ENCODE results near the gene CEP112. TPM values are rescaled to one million over a fixed set of nuclear protein-coding genes. Genes with fewer than 3 reads are reported as not detected.
A peak's percentile ranks its signal among the peaks of the same experiment; 100 is the strongest.

CEP112 gene
- total RNA-seq, 1 donor from 2014 or later: 21.8 TPM

GRCh38 chr17:66207936-66208335 is 16.0 kb upstream of the CEP112 start:
- H3K9me3 Mint-ChIP-seq (ENCODE audit: low read depth): peaks cover 9% of the 10 kb centered on the region
- peaks cover 3% of the 10 kb centered on the region for H3K27me3 Mint-ChIP-seq (ENCODE audit: low read depth)
- H3K4me3 Mint-ChIP-seq (ENCODE audit: unreplicated experiment): no peak overlapping the region
- H3K36me3 Mint-ChIP-seq (ENCODE audit: low read depth): no peaks in the 10 kb centered on the region
- no peak overlapping the region for H3K27ac Mint-ChIP-seq (ENCODE audit: unreplicated experiment)
- no peak for TF ChIP-seq CTCF (IDR thresholded peaks at IDR 0.05)
- no peak for DNase-seq (ENCODE audit: low spot score)
- no peaks in the 10 kb centered on the region for H3K4me1 Mint-ChIP-seq (ENCODE audit: low read depth)

DNA sequence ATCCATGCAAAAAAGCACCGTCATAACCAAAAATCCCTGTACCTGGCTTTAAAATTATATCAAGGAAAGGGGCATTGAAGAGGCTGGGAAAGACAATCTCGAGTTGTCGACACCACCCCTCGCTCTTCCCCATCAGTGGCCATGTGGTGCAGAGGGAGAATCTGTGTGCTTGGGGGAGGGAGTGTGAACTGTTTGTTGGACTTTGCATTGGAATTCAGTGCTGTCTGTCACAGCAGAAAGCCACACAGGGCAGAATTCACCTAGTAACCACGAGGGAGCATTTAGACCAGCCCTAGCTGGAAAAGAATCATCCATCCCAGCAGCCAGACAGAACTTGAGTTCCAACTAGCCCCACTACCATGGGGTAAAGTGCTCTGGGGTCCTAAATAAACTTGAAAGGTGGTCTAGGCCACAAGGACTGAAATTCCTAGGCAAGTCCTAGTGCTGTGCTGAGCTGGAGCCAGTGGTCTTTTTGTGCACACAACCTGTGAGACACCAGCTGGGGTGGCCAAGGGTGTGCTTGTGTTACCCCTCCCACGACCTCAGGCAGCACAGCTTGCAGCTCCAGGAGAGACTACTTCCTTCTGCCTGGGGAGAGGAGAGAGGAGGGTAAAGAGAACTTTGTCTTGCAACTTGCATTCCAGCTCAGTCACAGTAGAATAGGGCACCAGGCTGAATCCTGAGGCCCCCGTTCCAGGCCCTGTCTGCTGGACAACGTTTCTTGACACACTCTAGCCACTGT is 11.5 kb upstream of the CEP112 start:
- peaks cover 5% of the 10 kb centered on the region for H3K9me3 Mint-ChIP-seq (ENCODE audit: low read depth)

DNA sequence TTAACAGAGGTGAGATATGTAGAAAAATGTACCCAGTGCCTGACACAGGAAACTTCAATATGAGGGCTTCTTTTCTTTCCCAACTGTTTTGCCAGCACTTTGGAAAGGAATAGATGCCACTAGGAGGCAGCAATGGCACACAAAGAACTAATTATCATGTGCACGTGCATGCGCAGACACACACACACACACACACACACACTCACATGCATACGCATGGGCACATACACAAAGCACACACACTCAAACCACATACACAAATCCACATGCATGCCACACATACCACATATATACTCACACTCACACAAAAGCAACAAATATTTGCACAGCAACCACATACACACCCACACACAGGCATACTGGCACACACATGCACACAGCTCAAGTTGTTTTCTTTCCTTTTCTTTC is 8.8 kb upstream of the CEP112 start:
- Mint-ChIP-seq H3K9me3 (ENCODE audit: low read depth) (no peaks in the 10 kb centered on the region), H3K4me1 (ENCODE audit: low read depth) (peaks cover 7% of the 10 kb centered on the region), H3K27me3 (ENCODE audit: low read depth) (no peaks in the 10 kb centered on the region), H3K27ac (ENCODE audit: unreplicated experiment) (peak overlapping the region; percentile 34), H3K4me3 (ENCODE audit: unreplicated experiment) (no peak overlapping the region), H3K36me3 (ENCODE audit: low read depth) (no peaks in the 10 kb centered on the region)
- DNase-seq (ENCODE audit: low spot score): no peak
- TF ChIP-seq CTCF (IDR thresholded peaks at IDR 0.05): peak; percentile 88

More for the DNA sequence above, 11.5 kb upstream of the CEP112 start:
- Mint-ChIP-seq H3K27me3 (ENCODE audit: low read depth) (no peaks in the 10 kb centered on the region), H3K4me1 (ENCODE audit: low read depth) (peaks cover 7% of the 10 kb centered on the region), H3K36me3 (ENCODE audit: low read depth) (no peaks in the 10 kb centered on the region), H3K27ac (ENCODE audit: unreplicated experiment) (no peak overlapping the region), H3K4me3 (ENCODE audit: unreplicated experiment) (no peak overlapping the region)
- DNase-seq (ENCODE audit: low spot score): no peak
- TF ChIP-seq CTCF (IDR thresholded peaks at IDR 0.05): no peak

- Mint-ChIP-seq H3K9me3 (ENCODE audit: low read depth) (no peaks in the 10 kb centered on the region), H3K27ac (ENCODE audit: unreplicated experiment) (no peak overlapping the region), H3K4me1 (ENCODE audit: low read depth) (peaks cover 7% of the 10 kb centered on the region), H3K36me3 (ENCODE audit: low read depth) (no peaks in the 10 kb centered on the region), H3K27me3 (ENCODE audit: low read depth) (no peaks in the 10 kb centered on the region), H3K4me3 (ENCODE audit: unreplicated experiment) (no peak overlapping the region)
- DNase-seq (ENCODE audit: low spot score): no peak
- TF ChIP-seq CTCF (IDR thresholded peaks at IDR 0.05): no peak
Observed at GRCh38 chr17:66198242-66198641, 6.3 kb upstream of the CEP112 start.

DNA sequence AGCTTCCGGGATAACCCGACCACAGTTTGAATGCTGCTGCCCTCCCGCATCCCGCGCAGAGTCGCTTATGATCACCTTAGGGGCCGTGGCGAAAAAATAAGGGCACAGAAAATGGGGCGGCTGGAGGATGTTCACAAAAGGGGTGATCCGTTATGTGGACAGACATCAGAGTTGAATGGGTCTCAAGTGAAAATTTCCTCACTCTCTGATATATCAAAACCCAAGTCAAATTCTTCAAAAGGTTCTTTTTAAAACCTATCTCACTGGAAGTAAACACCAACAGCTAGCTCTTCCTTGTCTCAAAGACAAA is 400 bp upstream of the CEP112 start:
- Mint-ChIP-seq H3K27ac (ENCODE audit: unreplicated experiment) (peak overlapping the region; percentile 58), H3K36me3 (ENCODE audit: low read depth) (peaks cover 3% of the 10 kb centered on the region)
- no peak for DNase-seq (ENCODE audit: low spot score)

More for the DNA sequence above, 400 bp upstream of the CEP112 start:
- Mint-ChIP-seq H3K9me3 (ENCODE audit: low read depth) (no peaks in the 10 kb centered on the region), H3K4me1 (ENCODE audit: low read depth) (peaks cover 23% of the 10 kb centered on the region), H3K27me3 (ENCODE audit: low read depth) (no peaks in the 10 kb centered on the region), H3K4me3 (ENCODE audit: unreplicated experiment) (peak overlapping the region; percentile 92)
- TF ChIP-seq CTCF (IDR thresholded peaks at IDR 0.05): no peak
